A549 (cell line): ENCODE measurements around the gene MED12L.

Experiments used
- BCL3 ChIP-seq: fragments of >200 bp; sonication (Bioruptor Twin); formaldehyde crosslinking; IDR thresholded peaks from 3 replicates; pipeline ENCODE4 v1.6.1; 2016
- CTCF ChIP-seq: fragments of >200 bp; sonication (Bioruptor Twin); formaldehyde crosslinking; IDR thresholded peaks from 3 replicates; pipeline ENCODE4 v1.5.1; 2016
- POLR2A ChIP-seq: IDR thresholded peaks from 2 replicates; pipeline ENCODE4 v1.6.1; 2012; ENCODE audit warnings: mild to moderate bottlenecking, low read length
- REST ChIP-seq: fragments of 200-600 bp; sonication (generic); IDR thresholded peaks from 2 replicates; pipeline ENCODE4 v1.6.1; 2016; ENCODE audit warnings: antibody characterized with exemption, mild to moderate bottlenecking, moderate library complexity

GRCh38 chr3:151393941-151394340 is 308.5 kb downstream of the MED12L start:
- TF ChIP-seq CTCF (no peak), POLR2A (no peak), BCL3 (no peak), REST (no peak)
